ENCODE measurements around the gene ALPK3. TPM values are rescaled to one million over a fixed set of nuclear protein-coding genes. Genes with fewer than 3 reads are reported as not detected.

The ALPK3 gene
- total and polyA plus RNA-seq, 7 experiments from 2014 or later, result 0.02 to 0.30 (median 0.19) TPM; not detected in 1

- CTCF ChIA-PET, result no interaction called here
- H3K36me3 Mint-ChIP-seq, result peaks cover 0 to 6% (median 0%) of the 10 kb centered on the region in 5 donors
Measured at GRCh38 chr15:84812842-84813241, 4.3 kb upstream of the ALPK3 start.

GRCh38 chr15:84813435-84813834 is 3.7 kb upstream of the ALPK3 start:
- Mint-ChIP-seq H3K36me3 (peaks cover 0 to 6% (median 0%) of the 10 kb centered on the region in 5 donors), H3K4me1 (peaks cover 6 to 13% (median 9%) of the 10 kb centered on the region in 7 donors), H3K4me3 (no peak overlapping the region), H3K27me3 (peaks cover 6 to 19% (median 11%) of the 10 kb centered on the region in 5 donors), H3K9me3 (peaks cover 0 to 2% (median 0%) of the 10 kb centered on the region in 11 donors), H3K27ac (no peak overlapping the region)
- Histone ChIP-seq H3K27me3 (ENCODE audit: control insufficient read depth in 2 of 2, insufficient read depth in 2 of 2, low read length in 2 of 2) (no peaks in the 10 kb centered on the region), H3K9me3 (ENCODE audit: control insufficient read depth in 2 of 3, low read length in 3 of 3) (no peaks in the 10 kb centered on the region), H3K4me3 (ENCODE audit: low read length) (no peak overlapping the region), H3K36me3 (ENCODE audit: control insufficient read depth in 2 of 3, insufficient read depth in 3 of 3, low read length in 3 of 3) (no peaks in the 10 kb centered on the region), H3K27ac (ENCODE audit: low read depth, low read length) (no peak overlapping the region), H3K4me1 (ENCODE audit: control insufficient read depth in 2 of 2, insufficient read depth in 2 of 2, low read length in 2 of 2) (peaks cover 0 to 9% of the 10 kb centered on the region in 2 donors)
- intact Hi-C loops (cut with micrococcal nuclease), result no loop called here
- no peak for ATAC-seq
- ChIA-PET CTCF (no interaction called here), POLR2A (no interaction called here)
- no peak for DNase-seq

More at GRCh38 chr15:84812842-84813241, 4.3 kb upstream of the ALPK3 start:
- intact Hi-C loops (cut with micrococcal nuclease), result no loop called here
- no peak overlapping the region for H3K27ac Mint-ChIP-seq
- Histone ChIP-seq H3K4me3 (ENCODE audit: low read length) (no peak overlapping the region), H3K4me1 (ENCODE audit: control insufficient read depth in 2 of 2, insufficient read depth in 2 of 2, low read length in 2 of 2) (peaks cover 0 to 3% of the 10 kb centered on the region in 2 donors), H3K27ac (ENCODE audit: low read depth, low read length) (no peak overlapping the region), H3K9me3 (ENCODE audit: control insufficient read depth in 2 of 3, low read length in 3 of 3) (no peaks in the 10 kb centered on the region), H3K36me3 (ENCODE audit: control insufficient read depth in 2 of 3, insufficient read depth in 3 of 3, low read length in 3 of 3) (no peaks in the 10 kb centered on the region), H3K27me3 (ENCODE audit: control insufficient read depth in 2 of 2, insufficient read depth in 2 of 2, low read length in 2 of 2) (no peaks in the 10 kb centered on the region)
- ATAC-seq, result no peak
- H3K4me3 Mint-ChIP-seq, result no peak overlapping the region
- H3K27me3 Mint-ChIP-seq, result peaks cover 6 to 15% (median 9%) of the 10 kb centered on the region in 5 donors
- no peak for DNase-seq
- POLR2A ChIA-PET, result no interaction called here
- peaks cover 0 to 8% (median 4%) of the 10 kb centered on the region in 7 donors for H3K4me1 Mint-ChIP-seq
- peaks cover 0 to 2% (median 0%) of the 10 kb centered on the region in 11 donors for H3K9me3 Mint-ChIP-seq

GRCh38 chr15:84813931-84814330 is 3.2 kb upstream of the ALPK3 start:
- peak overlapping the region in 2 of 9 donors; percentile 0 to 53 for H3K27ac Mint-ChIP-seq
- ATAC-seq (no peak), DNase-seq (no peak)
- ChIA-PET CTCF (interaction anchor here (0.6 kb wide), 1 partner anchor 57 kb away, joined by 3 read pairs; no protein-coding TSS in a partner anchor), POLR2A (interaction anchor here (0.6 kb wide), 1 partner anchor 128 kb away, joined by 3 read pairs; no protein-coding TSS in a partner anchor)
- H3K36me3 Mint-ChIP-seq, result peaks cover 0 to 5% (median 0%) of the 10 kb centered on the region in 5 donors
- intact Hi-C loops (cut with micrococcal nuclease), result no loop called here
- H3K4me3 Mint-ChIP-seq, result no peak overlapping the region
- no peak overlapping the region for H3K4me3 ChIP-seq (ENCODE audit: low read length)
- H3K4me1 Mint-ChIP-seq, result peaks cover 6 to 18% (median 10%) of the 10 kb centered on the region in 7 donors
- no peaks in the 10 kb centered on the region for H3K36me3 ChIP-seq (ENCODE audit: control insufficient read depth in 2 of 3, insufficient read depth in 3 of 3, low read length in 3 of 3)
- peaks cover 0 to 2% (median 0%) of the 10 kb centered on the region in 11 donors for H3K9me3 Mint-ChIP-seq
- peaks cover 0 to 10% of the 10 kb centered on the region in 2 donors for H3K4me1 ChIP-seq (ENCODE audit: control insufficient read depth in 2 of 2, insufficient read depth in 2 of 2, low read length in 2 of 2)
- peaks cover 6 to 19% (median 11%) of the 10 kb centered on the region in 5 donors for H3K27me3 Mint-ChIP-seq
- H3K27ac ChIP-seq (ENCODE audit: low read depth, low read length), result no peak overlapping the region
- H3K9me3 ChIP-seq (ENCODE audit: control insufficient read depth in 2 of 3, low read length in 3 of 3), result no peaks in the 10 kb centered on the region
- no peaks in the 10 kb centered on the region for H3K27me3 ChIP-seq (ENCODE audit: control insufficient read depth in 2 of 2, insufficient read depth in 2 of 2, low read length in 2 of 2)

GRCh38 chr15:84814916-84815315 is 2.2 kb upstream of the ALPK3 start:
- no peaks in the 10 kb centered on the region for H3K36me3 ChIP-seq (ENCODE audit: control insufficient read depth in 2 of 3, insufficient read depth in 3 of 3, low read length in 3 of 3)
- H3K27ac Mint-ChIP-seq, result peak overlapping the region in 1 of 9 donors; percentile 37
- ChIA-PET POLR2A (no interaction called here), CTCF (no interaction called here)
- H3K4me1 ChIP-seq (ENCODE audit: control insufficient read depth in 2 of 2, insufficient read depth in 2 of 2, low read length in 2 of 2), result peaks cover 0 to 10% of the 10 kb centered on the region in 2 donors
- no peak overlapping the region for H3K4me3 Mint-ChIP-seq
- DNase-seq (no peak), ATAC-seq (peak; percentile 44)
- no peak overlapping the region for H3K27ac ChIP-seq (ENCODE audit: low read depth, low read length)
- peaks cover 6 to 19% (median 11%) of the 10 kb centered on the region in 5 donors for H3K27me3 Mint-ChIP-seq
- H3K36me3 Mint-ChIP-seq, result peaks cover 0 to 5% (median 0%) of the 10 kb centered on the region in 5 donors
- no peak overlapping the region for H3K4me3 ChIP-seq (ENCODE audit: low read length)
- peaks cover 0 to 2% (median 0%) of the 10 kb centered on the region in 11 donors for H3K9me3 Mint-ChIP-seq
- H3K9me3 ChIP-seq (ENCODE audit: control insufficient read depth in 2 of 3, low read length in 3 of 3), result no peaks in the 10 kb centered on the region
- intact Hi-C loops (cut with micrococcal nuclease), result no loop called here
- peaks cover 6 to 20% (median 10%) of the 10 kb centered on the region in 7 donors for H3K4me1 Mint-ChIP-seq
- no peaks in the 10 kb centered on the region for H3K27me3 ChIP-seq (ENCODE audit: control insufficient read depth in 2 of 2, insufficient read depth in 2 of 2, low read length in 2 of 2)

- no peaks in the 10 kb centered on the region for H3K27me3 ChIP-seq (ENCODE audit: control insufficient read depth in 2 of 2, insufficient read depth in 2 of 2, low read length in 2 of 2)
- no peaks in the 10 kb centered on the region for H3K36me3 ChIP-seq (ENCODE audit: control insufficient read depth in 2 of 3, insufficient read depth in 3 of 3, low read length in 3 of 3)
- Mint-ChIP-seq H3K36me3 (peaks cover 0 to 3% (median 0%) of the 10 kb centered on the region in 5 donors), H3K4me1 (peaks cover 6 to 20% (median 10%) of the 10 kb centered on the region in 7 donors), H3K27me3 (peaks cover 6 to 19% (median 11%) of the 10 kb centered on the region in 5 donors), H3K9me3 (no peaks in the 10 kb centered on the region), H3K4me3 (peak overlapping the region in 2 of 10 donors; percentile 62 to 70), H3K27ac (peak overlapping the region in 3 of 9 donors; percentile 41 to 78 (median 76))
- no peak overlapping the region for H3K27ac ChIP-seq (ENCODE audit: low read depth, low read length)
- intact Hi-C loops (cut with micrococcal nuclease), result loop anchor here in 1 of 2 donors (1.0 kb wide), 1 partner anchor 163 kb away; the partner anchor contains the start of gene WDR73
- peaks cover 0 to 10% of the 10 kb centered on the region in 2 donors for H3K4me1 ChIP-seq (ENCODE audit: control insufficient read depth in 2 of 2, insufficient read depth in 2 of 2, low read length in 2 of 2)
- ATAC-seq (no peak), DNase-seq (no peak)
- no peaks in the 10 kb centered on the region for H3K9me3 ChIP-seq (ENCODE audit: control insufficient read depth in 2 of 3, low read length in 3 of 3)
- ChIA-PET CTCF (interaction anchor here (0.5 kb wide), 1 partner anchor 156 kb away, joined by 7 read pairs; no protein-coding TSS in a partner anchor), POLR2A (interaction anchor here (0.6 kb wide), 1 partner anchor 174 kb away, joined by 3 read pairs; no protein-coding TSS in a partner anchor)
- H3K4me3 ChIP-seq (ENCODE audit: low read length), result no peak overlapping the region
Measured at GRCh38 chr15:84817466-84818081, 418 bp downstream of the ALPK3 start.

GRCh38 chr15:84818261-84819131 is 1.3 kb downstream of the ALPK3 start:
- CTCF ChIA-PET, result interaction anchor here (0.5 kb wide), 1 partner anchor 157 kb away, joined by 7 read pairs; no protein-coding TSS in a partner anchor
- Histone ChIP-seq H3K27me3 (ENCODE audit: control insufficient read depth in 2 of 2, insufficient read depth in 2 of 2, low read length in 2 of 2) (no peaks in the 10 kb centered on the region), H3K4me3 (ENCODE audit: low read length) (no peak overlapping the region), H3K4me1 (ENCODE audit: control insufficient read depth in 2 of 2, insufficient read depth in 2 of 2, low read length in 2 of 2) (peaks cover 0 to 10% of the 10 kb centered on the region in 2 donors), H3K36me3 (ENCODE audit: control insufficient read depth in 2 of 3, insufficient read depth in 3 of 3, low read length in 3 of 3) (no peaks in the 10 kb centered on the region), H3K9me3 (ENCODE audit: control insufficient read depth in 2 of 3, low read length in 3 of 3) (no peaks in the 10 kb centered on the region), H3K27ac (ENCODE audit: low read depth, low read length) (no peak overlapping the region)
- Mint-ChIP-seq H3K4me3 (peak overlapping the region in 6 of 10 donors; percentile 28 to 70 (median 52)), H3K36me3 (peaks cover 0 to 3% (median 0%) of the 10 kb centered on the region in 5 donors), H3K27me3 (peaks cover 6 to 19% (median 11%) of the 10 kb centered on the region in 5 donors), H3K9me3 (no peaks in the 10 kb centered on the region), H3K27ac (peak overlapping the region in 6 of 9 donors; percentile 14 to 78 (median 57)), H3K4me1 (peaks cover 6 to 20% (median 10%) of the 10 kb centered on the region in 7 donors)
- POLR2A ChIA-PET, result interaction anchor here (0.8 kb wide), 1 partner anchor 160 kb away, joined by 4 read pairs; no protein-coding TSS in a partner anchor
- peak; percentile 6 for ATAC-seq
- peak in 5 of 9 donors; percentile 6 to 48 (median 25) for DNase-seq
- intact Hi-C loops (cut with micrococcal nuclease), result loop anchor here in 1 of 2 donors (1.0 kb wide), 1 partner anchor 164 kb away; the partner anchor contains the start of gene WDR73
